HG02870 (cell line): Measurements from ENCODE around the gene MED12L.

Source experiments
- ATAC-seq: cut with Tn5 transposase; IDR thresholded peaks from one replicate; pipeline ENCODE4 v1.9.1; 2021; ENCODE audit warnings: mild to moderate bottlenecking, moderate library complexity; ENCODE audit not compliant: unreplicated experiment

MED12L gene

GRCh38 chr3:151394611-151395010 is 309.1 kb downstream of the MED12L start:
- ATAC-seq: no peak

- ATAC-seq: no peak
These were observed 310.3 kb downstream of the MED12L start for GRCh38 chr3:151395806-151396205.

DNA sequence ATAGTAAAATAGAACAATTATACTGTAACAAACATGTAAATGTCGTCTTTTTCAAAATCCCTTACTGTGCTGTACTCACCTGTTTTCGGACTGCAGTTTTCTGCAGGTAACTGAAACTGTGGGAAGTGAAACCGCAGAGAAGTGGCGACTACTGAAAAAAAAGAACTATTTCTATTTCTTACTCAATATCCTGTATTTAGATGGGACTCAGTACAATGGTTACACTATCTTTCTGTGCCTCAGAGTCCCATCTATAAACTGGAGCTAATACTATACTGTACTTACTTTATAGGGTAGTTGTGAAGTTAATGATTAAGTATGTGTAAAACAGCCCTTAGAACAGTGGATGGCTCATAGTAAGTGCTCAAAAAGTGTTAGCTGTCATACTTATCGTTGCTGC is 313.4 kb downstream of the MED12L start:
- ATAC-seq: no peak

DNA sequence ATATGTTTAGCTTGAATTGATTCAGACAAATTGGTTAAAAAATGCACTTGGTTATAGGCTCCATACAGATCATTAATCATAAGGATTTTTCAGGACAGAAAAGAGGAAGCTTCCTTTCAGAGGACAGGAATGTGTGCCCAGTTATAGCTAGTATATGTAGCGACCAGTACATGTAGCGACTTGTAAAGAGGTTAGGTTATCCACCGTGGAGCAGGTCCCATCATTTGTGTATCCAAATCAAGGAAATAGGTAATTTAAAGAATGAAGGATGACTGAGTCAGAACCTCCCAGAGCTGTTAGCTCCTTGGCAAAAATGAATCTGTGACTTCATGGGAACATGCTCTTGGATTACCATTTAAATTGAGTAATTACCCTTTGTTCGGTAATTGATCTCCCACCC is 314.9 kb downstream of the MED12L start:
- ATAC-seq: no peak

GRCh38 chr3:151402349-151402748 is 316.9 kb downstream of the MED12L start:
- no peak for ATAC-seq

DNA sequence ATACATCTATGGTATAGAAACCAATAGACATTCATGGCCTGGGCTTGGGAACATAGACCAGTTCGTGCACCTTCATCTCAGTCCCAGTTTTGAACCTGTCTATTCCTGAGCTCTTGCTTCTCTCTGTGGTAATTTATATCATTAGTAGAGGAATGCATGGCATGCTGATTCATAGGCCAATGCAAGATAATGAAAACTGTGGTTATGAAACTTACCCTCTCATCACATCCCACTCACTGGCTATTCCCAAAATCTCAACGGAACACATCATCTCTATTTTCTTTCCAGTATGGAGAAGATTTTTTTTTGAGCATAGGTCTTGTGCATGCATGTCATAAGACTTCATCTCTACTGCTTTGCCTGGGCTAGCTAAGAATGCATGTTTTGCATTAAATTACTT is 317.8 kb downstream of the MED12L start:
- no peak for ATAC-seq

DNA sequence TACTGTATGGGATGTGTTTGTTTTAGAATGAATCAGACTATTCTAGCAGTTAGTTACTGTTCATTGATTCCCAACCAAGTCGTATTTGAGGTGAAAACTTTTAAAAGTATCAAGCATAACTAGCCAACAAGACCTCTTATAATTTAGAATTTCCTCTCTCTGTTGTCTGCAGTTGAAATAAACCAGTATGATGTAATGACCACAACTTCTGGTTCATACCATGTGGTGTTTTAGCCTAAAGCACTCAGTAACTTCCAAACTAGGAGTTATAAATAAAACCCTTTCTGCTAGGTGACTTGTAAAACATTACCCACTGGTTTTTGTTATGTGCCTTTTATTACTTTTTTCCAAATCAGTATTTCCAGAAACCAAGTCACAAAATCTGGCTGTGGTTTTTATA is 318.9 kb downstream of the MED12L start:
- ATAC-seq: peak; percentile 65

- ATAC-seq: no peak
These were observed 322.5 kb downstream of the MED12L start for GRCh38 chr3:151407928-151408327.

DNA sequence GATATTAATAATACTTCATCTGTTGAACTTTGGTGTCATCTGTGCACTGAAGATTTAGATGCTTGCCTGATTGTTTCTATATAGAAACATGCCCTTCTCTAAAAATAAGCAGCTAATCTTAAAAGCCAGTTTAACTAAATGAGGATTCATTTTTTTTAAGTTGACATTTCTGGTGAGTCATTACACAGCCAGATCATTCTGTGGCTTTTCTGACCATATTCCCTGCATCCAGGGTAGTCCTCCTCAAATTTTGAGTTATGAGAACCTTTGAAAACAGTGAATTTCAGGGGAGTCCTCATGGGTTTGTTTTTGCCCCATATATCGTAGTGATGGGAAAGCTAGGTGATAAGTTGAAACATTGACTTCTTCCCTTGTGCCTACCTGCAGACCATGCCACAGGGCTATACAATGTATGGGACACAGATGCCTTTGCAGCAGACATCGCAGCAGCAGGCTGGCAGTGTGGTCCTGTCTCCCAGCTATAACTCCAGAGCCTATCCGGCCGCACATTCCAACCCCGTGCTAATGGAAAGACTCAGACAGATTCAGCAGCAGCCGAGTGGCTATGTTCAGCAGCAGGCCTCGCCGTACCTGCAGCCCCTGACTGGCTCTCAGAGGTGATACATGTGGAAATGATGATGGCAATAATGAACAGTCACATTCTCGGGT is 325.6 kb downstream of the MED12L start:
- no peak for ATAC-seq

GRCh38 chr3:151412989-151413388 is 327.5 kb downstream of the MED12L start:
- ATAC-seq: no peak

GRCh38 chr3:151415289-151415688 is 329.8 kb downstream of the MED12L start:
- ATAC-seq: no peak

DNA sequence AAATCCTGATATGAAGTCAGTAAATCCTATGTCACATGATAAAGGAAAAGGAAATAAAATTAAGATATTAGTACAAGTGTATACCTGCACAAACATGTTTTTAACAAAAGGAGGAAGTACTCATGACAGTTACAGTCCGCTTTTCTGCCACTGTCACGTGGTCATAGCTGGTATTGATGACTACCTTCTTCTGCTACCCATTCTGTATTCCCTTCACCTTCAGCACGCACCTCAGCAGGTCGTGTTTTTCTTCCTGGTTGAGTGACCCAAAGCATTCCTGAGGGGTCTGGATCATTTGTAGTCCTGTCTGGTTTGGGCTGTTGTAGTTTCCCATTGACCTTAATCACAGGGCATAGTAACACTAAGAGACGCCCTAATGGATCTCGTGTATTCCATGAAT is 334.3 kb downstream of the MED12L start:
- ATAC-seq: no peak

DNA sequence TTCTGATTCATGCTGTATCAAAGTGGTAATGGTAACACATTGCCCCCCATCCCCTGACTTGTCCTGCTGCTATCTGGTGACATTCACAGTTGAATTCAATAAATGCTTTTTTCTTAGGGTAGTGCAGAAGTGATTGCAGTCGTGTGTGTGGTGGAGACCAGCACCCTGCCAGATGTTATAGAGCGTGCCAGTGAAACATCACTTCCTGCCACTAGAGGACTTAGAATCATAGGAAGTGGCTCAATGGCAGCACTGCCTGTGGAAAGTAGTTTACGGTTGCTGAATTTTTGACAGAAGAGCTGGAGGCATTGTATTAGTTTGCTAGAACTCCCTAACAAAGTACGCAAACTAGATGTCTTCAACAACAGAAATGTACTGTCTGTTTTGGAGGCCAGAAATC is 336.5 kb downstream of the MED12L start:
- ATAC-seq: peak; percentile 58

DNA sequence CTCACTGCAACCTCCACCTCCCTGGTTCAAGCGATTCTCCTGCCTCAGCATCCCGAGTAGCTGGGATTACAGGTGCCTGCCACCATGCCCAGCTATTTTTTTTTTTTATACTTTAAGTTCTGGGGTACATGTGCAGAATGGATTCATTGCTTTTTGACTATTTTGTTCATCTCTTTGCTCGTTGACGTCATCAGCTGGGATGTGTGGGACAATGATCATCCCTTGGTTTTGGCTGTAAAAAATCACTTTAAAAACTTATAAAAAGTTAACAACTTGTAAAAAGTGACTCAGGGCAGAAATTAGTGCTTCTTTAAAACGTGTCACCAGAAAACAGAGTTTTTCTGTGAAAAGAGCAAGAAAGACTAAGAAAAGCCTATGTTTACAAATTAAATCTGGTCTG is 337.6 kb downstream of the MED12L start:
- ATAC-seq: no peak

- peak; percentile 25 for ATAC-seq
These were observed 340.3 kb downstream of the MED12L start for GRCh38 chr3:151425627-151426340.

- peak; percentile 72 for ATAC-seq
These were observed 340.8 kb downstream of the MED12L start for GRCh38 chr3:151426341-151426657.

DNA sequence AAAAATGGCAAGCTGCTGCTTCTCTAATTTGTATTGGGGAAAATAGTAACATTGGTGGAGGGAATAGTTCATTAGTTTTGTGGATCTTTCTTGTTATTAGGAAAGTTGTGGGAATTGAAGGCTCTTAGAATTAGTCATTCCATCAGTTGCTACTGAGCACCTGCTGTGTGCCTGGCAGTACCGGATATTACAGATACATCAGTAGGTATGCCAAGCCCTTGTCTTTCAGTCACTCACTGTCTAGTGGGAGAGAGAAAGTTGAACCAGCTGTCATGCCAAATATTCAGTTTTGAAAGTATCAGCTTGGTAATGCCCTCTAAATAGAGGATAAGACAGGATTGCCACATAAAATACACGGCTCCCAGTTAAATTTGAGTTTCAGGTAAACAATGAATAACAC is 342.9 kb downstream of the MED12L start:
- no peak for ATAC-seq

- ATAC-seq: peak; percentile 45
These were observed 345.5 kb downstream of the MED12L start for GRCh38 chr3:151430821-151431484.

GRCh38 chr3:151431940-151432339 is 346.5 kb downstream of the MED12L start:
- ATAC-seq: no peak

DNA sequence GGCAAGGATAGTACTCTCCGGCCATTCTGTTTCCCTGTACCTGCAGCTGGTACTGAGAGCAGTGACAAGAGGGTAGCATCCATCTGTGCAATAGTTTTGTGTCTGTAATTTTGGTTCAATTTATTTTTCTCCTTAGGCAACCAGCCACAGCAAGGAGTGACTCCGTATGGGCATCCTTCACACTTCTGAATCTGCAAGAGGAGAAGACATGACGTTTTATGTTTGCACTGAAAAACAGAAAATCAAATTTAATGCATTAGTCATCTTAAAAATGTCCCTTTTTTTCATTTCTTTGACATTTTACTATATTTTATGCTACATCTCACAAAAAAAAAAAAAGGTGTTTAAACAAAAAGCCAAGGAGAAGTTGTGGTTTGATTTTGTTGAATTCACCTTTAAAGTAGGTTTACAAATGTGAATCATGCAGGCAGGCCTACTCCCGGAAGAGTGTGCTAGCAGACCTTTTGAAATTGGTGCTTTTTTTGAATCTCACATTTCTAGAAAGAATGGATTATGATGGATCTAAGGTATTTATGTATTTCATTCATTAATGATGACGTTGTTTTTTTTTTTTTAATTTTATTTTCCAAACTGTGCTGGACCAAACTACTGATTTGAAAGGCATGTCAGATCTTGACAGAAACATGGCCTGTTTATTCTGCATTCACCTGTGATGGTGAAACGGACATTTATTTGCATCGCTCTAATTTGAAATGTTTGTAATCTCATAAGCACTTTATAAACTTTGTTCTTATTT is 347.3 kb downstream of the MED12L start:
- ATAC-seq: no peak

DNA sequence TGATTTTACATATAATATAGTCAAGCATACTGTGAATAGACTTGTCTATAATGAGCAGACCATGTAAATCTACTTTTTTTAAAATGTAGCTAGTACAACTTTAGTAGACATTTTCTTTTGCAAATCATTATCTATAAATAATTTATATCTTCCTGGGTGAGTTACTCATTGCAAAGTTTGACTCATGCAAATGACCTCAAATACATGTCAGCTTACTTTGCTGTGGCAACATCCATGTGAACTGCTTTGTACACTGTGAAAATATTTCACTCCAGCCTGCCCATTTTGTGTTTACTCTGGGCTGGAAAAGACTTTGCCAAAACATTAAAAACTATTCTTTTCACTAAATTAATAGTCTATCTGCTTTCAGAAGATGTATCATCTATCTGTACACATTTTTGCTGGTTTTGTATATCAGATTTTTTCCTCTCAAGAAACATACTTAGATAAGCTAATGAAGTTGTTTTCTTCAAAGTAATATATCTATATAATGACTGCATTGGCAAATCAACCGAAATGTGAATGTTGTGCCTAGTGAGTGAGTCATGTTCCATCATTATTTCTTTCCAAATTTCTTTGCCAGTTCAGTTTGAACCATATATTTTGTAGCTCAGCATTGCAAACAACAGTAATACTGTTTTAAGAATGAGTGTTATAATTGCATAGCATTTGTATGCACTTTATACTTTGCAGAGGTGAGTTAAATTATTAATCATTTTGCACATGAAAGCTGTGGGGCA is 348.9 kb downstream of the MED12L start:
- no peak for ATAC-seq
